Gastroesophageal sphincter (tissue), 4 donors: ENCODE measurements around the gene ADAMTS17. TPM values are rescaled to one million over a fixed set of nuclear protein-coding genes. Genes with fewer than 3 reads are reported as not detected.

Experiments used
- ATAC-seq: fragments of 150-250 bp; one replicate; pipeline ENCODE4 v1.9.1; 2016; ENCODE audit warnings: mild to moderate bottlenecking, moderate library complexity
- H3K27ac ChIP-seq, 4 donors: fragments of 200-600 bp; sonication (generic) in 3 of 4; 1 replicate in 3 of 4; 2 replicates in 1 of 4; pipeline ENCODE4 v1.5.1; 2016 to 2019
- H3K27me3 ChIP-seq: fragments of 200-600 bp; sonication (generic); one replicate; pipeline ENCODE4 v1.5.1; 2019
- H3K36me3 ChIP-seq, 2 donors: fragments of 200-600 bp; sonication (generic); one replicate each; pipeline ENCODE4 v1.5.1; 2019; ENCODE audit warnings: control low read depth in 1 of 2
- H3K4me1 ChIP-seq, 3 donors: fragments of 200-600 bp; sonication (generic); 1 replicate in 2 of 3; 2 replicates in 1 of 3; pipeline ENCODE4 v1.5.1; 2016 to 2019; ENCODE audit warnings: control low read depth in 2 of 3
- H3K4me3 ChIP-seq, 2 donors: fragments of 200-600 bp; sonication (generic); one replicate each; pipeline ENCODE4 v1.5.1; 2019; ENCODE audit warnings: mild to moderate bottlenecking in 1 of 2, moderate library complexity in 1 of 2
- H3K9me3 ChIP-seq, 3 donors: fragments of 200-600 bp; sonication (generic); one replicate each; pipeline ENCODE4 v1.5.1; 2017 to 2019; ENCODE audit warnings: control low read depth in 2 of 3
- EP300 ChIP-seq: sonication (generic); formaldehyde crosslinking; IDR thresholded peaks from one replicate; pipeline ENCODE4 v1.6.1; 2017; ENCODE audit warnings: antibody characterized with exemption, mild to moderate bottlenecking
- POLR2A ChIP-seq, 2 donors: fragments of 450-650 bp; IDR thresholded peaks; one replicate each; pipeline ENCODE4 v1.6.1; 2017; ENCODE audit warnings: antibody characterized with exemption in 2 of 2, mild to moderate bottlenecking in 2 of 2, moderate library complexity in 1 of 2
- POLR2AphosphoS5 ChIP-seq: sonication (generic); formaldehyde crosslinking; IDR thresholded peaks from one replicate; pipeline ENCODE4 v1.6.1; 2017; ENCODE audit warnings: antibody characterized with exemption
- WGBS, 2 donors: methylation state at CpG; one replicate each; pipeline ENCODE4 v1.1.5; 2018; ENCODE audit warnings: low coverage in 1 of 2; 5-methylcytosine and 5-hydroxymethylcytosine counted together
- total RNA-seq, 4 donors: library from RNA; depleted of rRNA; stranded (reverse); fragments of >200 nt; gene quantifications; one replicate each; pipeline ENCODE4 v1.1.0, GENCODE V29; 2016
- TF ChIP-seq, protein P1 (sequence below), 4 experiments: fragments of 200-600 bp in 2 of 4; fragments of 450-650 bp in 2 of 4; sonication (generic) in 1 of 4; IDR thresholded peaks; one replicate each; pipeline ENCODE4 v1.5.1; 2017 to 2019; ENCODE audit warnings: antibody characterized with exemption in 4 of 4, mild to moderate bottlenecking in 2 of 4, moderate library complexity in 2 of 4

ADAMTS17 gene
- total RNA-seq, 4 donors from 2014 or later = 4.9 to 14.0 (median 11.3) TPM

DNA sequence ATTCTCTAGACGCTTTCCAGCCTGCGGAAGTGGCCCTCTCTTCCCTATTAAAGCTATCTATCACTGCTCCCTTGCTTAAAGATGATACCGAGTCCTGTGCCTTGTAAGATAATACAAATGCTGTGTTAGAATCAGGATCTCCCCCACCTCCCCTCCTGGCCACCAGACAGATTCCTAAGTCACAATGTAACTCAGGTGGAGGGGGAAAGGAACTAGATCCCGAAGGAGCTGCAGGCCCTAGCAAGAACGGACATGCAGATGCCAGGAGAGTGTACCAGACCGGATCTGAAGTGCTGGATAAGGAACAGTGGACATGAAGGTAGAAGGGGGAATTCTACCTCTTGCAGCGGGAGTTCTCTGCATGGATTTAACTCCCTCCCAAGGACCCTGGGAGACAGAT, 377.8 kb downstream of the ADAMTS17 start:
- no peak for ATAC-seq
- Histone ChIP-seq H3K4me1 (no peaks in the 10 kb centered on the region), H3K36me3 (no peaks in the 10 kb centered on the region), H3K9me3 (no peaks in the 10 kb centered on the region), H3K27ac (no peak overlapping the region), H3K4me3 (no peak overlapping the region), H3K27me3 (no peaks in the 10 kb centered on the region)
- TF ChIP-seq, protein P1, sequence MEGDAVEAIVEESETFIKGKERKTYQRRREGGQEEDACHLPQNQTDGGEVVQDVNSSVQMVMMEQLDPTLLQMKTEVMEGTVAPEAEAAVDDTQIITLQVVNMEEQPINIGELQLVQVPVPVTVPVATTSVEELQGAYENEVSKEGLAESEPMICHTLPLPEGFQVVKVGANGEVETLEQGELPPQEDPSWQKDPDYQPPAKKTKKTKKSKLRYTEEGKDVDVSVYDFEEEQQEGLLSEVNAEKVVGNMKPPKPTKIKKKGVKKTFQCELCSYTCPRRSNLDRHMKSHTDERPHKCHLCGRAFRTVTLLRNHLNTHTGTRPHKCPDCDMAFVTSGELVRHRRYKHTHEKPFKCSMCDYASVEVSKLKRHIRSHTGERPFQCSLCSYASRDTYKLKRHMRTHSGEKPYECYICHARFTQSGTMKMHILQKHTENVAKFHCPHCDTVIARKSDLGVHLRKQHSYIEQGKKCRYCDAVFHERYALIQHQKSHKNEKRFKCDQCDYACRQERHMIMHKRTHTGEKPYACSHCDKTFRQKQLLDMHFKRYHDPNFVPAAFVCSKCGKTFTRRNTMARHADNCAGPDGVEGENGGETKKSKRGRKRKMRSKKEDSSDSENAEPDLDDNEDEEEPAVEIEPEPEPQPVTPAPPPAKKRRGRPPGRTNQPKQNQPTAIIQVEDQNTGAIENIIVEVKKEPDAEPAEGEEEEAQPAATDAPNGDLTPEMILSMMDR (IDR thresholded peaks at IDR 0.05) = no peak
- TF ChIP-seq EP300 (no peak), POLR2AphosphoS5 (no peak)
- 93 to 95% methylated on average over 6 to 7 of the region's 7 CpGs for WGBS, 2 donors

- no peaks in the 10 kb centered on the region for H3K4me1 ChIP-seq
- TF ChIP-seq, protein P1 (IDR thresholded peaks at IDR 0.05) = no peak
- TF ChIP-seq POLR2A (IDR thresholded peaks at IDR 0.05) = no peak
- TF ChIP-seq POLR2AphosphoS5 = no peak
- no peak for TF ChIP-seq EP300
- no peaks in the 10 kb centered on the region for H3K27me3 ChIP-seq
- no peaks in the 10 kb centered on the region for H3K9me3 ChIP-seq
- H3K4me3 ChIP-seq = no peak overlapping the region
- H3K36me3 ChIP-seq = no peaks in the 10 kb centered on the region
- 56 to 83% methylated on average over 4 to 5 of the region's 8 CpGs for WGBS, 2 donors
- no peak for ATAC-seq
- H3K27ac ChIP-seq = no peak overlapping the region
These were observed 378.5 kb downstream of the ADAMTS17 start for GRCh38 chr15:99963096-99963825.

DNA sequence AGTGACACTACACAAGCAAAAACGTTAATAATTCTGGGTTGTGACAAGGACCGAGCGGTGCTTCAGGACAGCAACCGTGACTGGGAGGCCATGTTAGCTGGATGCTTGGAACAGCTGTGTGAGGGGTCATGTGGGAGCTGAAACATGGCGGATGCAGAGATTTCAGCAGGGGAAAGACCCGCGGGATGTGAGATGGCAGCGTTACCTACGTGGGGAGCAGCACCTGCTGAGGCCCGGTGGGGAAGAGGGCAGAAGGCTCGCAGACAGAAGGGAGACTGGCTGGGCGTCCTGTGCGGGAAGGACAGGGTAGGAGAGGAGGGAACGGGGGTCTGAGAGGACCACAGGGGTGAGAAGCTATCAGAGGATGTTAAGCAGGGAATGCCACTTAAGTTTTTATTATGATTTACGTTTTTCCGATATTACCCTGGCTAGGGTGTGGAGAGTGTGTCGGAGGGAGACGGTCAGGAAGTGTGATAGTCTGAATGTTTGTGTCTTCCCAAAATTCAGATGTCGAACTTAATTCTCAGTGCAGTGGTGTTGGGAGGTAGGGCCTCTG, 379.7 kb downstream of the ADAMTS17 start:
- Histone ChIP-seq H3K27me3 (peaks cover 2% of the 10 kb centered on the region), H3K9me3 (no peaks in the 10 kb centered on the region), H3K4me3 (no peak overlapping the region), H3K36me3 (no peaks in the 10 kb centered on the region), H3K27ac (no peak overlapping the region), H3K4me1 (no peaks in the 10 kb centered on the region)
- 77 to 93% methylated on average over 5 to 18 of the region's 19 CpGs for WGBS, 2 donors
- ATAC-seq = no peak
- no peak for TF ChIP-seq POLR2A (IDR thresholded peaks at IDR 0.05)
- no peak for TF ChIP-seq EP300
- TF ChIP-seq POLR2AphosphoS5 = no peak
- TF ChIP-seq, protein P1 (IDR thresholded peaks at IDR 0.05) = no peak

- 32 to 65% methylated on average over 2 to 10 of the region's 12 CpGs for WGBS, 2 donors
- Histone ChIP-seq H3K27me3 (peaks cover 8% of the 10 kb centered on the region), H3K4me3 (no peak overlapping the region), H3K27ac (no peak overlapping the region), H3K9me3 (no peaks in the 10 kb centered on the region), H3K4me1 (no peaks in the 10 kb centered on the region), H3K36me3 (no peaks in the 10 kb centered on the region)
- ATAC-seq = no peak
- TF ChIP-seq, protein P1 (IDR thresholded peaks at IDR 0.05) = peak in 2 of 4 experiments; percentile 28 to 43
- no peak for TF ChIP-seq EP300
These were observed 380.7 kb downstream of the ADAMTS17 start for GRCh38 chr15:99961011-99961441.

DNA sequence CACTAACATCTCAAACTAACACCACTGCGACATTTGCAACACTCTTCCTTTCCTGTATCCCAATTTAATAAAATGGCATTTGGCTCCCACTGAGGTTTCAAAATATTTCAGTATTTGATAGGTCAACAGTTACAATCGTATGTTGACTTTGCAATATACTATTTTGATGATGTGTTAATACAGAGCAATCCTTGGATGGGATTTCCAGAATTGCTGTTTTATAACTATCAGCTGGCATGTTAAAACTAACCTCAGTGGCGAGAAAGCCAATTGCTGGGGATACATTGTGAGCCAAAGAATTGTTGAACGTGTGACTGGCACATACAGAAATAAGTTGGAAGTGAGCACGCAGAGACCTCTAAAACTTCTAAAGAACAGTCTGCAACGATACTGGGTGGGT, 382.4 kb downstream of the ADAMTS17 start:
- H3K27me3 ChIP-seq = peaks cover 8% of the 10 kb centered on the region
- no peak overlapping the region for H3K27ac ChIP-seq
- ATAC-seq = no peak
- no peak for TF ChIP-seq POLR2AphosphoS5
- TF ChIP-seq POLR2A (IDR thresholded peaks at IDR 0.05) = no peak
- TF ChIP-seq EP300 = no peak
- TF ChIP-seq, protein P1 (IDR thresholded peaks at IDR 0.05) = no peak
- no peaks in the 10 kb centered on the region for H3K9me3 ChIP-seq
- WGBS, 2 donors = 78 to 81% methylated on average over 2 to 6 of the region's 6 CpGs
- H3K36me3 ChIP-seq = no peaks in the 10 kb centered on the region
- H3K4me1 ChIP-seq = no peaks in the 10 kb centered on the region
- no peak overlapping the region for H3K4me3 ChIP-seq
